ENCODE results near the gene NAA38.
A peak's percentile ranks its signal among the peaks of the same experiment; 100 is the strongest.

Gene NAA38

GRCh38 chr17:7839190-7839875 lies 18.0 kb downstream of the NAA38 start:
- no peak for DNase-seq

DNA sequence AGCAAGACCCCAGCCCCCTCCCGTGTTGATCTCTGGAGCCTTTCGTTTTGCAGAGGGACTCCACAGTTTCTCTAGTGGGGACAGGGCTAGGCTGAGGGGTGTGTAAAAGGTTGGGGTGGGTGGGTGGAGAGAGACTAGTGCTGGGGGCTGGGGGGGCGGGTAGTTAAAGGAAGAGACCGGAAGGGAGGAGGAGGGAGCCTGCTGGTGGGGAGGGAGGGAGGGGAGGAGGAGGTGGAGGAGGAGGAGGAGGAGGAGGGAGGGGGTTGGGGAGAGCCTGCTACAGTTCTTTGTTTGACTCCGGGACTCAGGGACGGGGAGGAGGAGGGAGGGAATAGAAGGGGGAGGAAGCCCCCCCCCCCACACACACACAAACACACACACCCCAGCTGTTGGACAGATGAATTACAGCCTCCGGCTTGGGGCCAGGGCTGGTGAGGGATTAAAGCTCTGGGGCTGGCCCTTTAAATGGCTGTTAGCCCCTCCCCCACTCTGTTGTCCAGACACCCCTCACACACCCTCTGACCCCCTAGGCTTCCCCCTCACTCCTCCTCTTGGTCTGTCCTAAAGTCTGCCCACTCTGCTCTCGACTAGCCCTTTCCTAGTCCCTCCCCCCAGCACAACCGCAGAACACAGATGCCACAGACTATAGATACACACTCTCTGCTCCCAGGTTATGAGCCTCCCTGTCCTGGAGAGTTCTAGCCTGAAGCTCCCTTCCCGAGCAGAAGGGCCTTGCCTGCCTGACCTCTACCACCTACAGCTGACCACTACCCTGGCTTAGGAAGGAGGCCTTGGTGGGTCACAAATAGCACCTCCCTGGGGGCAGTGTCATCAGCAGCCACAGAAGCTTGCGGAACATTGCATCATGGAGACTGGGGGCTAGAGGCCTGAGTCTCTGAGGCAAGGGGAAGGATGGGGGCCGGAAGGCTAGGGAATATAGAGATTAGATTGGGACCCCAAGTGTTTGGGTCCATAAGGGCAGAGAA lies 19.0 kb downstream of the NAA38 start:
- no peak for DNase-seq

GRCh38 chr17:7837408-7838088 lies 19.8 kb downstream of the NAA38 start:
- DNase-seq: no peak

DNA sequence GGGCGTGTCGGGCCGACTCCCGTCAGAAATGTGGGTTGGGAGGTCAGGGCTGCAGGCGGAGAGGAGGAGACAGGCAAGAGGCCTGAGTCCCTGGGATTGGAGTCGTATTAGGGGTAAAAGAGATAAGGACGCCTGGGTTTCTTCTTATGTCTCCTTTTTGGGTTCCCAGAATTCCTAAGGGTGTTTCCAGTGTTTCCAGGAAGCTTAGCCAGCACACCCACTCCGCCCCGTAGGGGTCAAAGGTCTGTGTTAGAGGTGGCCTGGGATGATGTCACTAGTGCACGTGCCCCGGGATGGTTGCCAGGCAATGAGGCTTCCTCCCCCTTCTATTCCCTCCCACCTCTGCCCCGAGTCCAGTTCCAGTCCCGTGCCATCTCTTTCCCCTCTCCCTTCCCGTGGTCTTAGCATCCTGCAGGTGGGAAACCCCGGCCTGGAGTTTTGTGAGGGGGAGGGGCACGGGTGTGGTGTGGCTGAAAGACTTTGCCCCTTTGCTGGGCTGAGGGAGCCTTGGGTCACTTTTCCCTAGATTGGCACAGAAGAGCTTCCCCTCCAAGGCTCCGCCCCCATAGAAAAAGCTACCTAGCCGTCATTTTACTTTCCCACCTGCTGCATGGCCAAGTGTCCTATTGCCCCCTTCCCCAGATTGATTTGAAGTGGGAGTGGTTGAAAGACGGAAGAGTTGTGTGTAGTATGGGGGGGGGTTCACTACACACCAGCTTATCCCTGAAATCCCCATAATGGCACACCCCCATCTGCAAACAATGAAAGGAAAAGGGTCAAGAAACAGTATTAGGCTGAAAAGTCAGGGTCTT lies 20.6 kb downstream of the NAA38 start:
- DNase-seq: no peak

GRCh38 chr17:7835814-7836595 lies 21.4 kb downstream of the NAA38 start:
- DNase-seq: peak; percentile 42 to 70

GRCh38 chr17:7834957-7835813 lies 22.2 kb downstream of the NAA38 start:
- peak; percentile 69 to 96 for DNase-seq

DNA sequence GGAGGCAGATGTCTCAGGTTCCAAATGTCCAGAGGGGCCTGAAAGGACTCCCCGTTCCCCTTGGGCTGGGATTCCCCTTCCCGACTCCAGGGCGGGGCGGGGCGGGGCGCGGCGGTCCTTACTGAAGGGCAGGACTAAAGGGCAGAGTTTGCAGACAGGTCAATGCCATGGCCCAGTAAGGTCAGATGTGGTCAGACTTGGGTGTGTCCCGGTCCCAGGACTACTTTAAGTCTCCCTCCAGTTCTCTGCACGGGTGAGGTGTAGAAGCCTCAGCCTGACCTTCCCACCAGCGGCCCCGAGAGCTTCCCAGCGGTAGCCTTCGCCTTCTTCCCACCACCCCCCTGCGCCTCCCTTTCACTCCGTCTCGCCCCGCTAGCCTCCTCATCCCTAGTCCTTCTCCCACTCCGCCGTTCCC lies 22.8 kb downstream of the NAA38 start:
- no peak for DNase-seq

DNA sequence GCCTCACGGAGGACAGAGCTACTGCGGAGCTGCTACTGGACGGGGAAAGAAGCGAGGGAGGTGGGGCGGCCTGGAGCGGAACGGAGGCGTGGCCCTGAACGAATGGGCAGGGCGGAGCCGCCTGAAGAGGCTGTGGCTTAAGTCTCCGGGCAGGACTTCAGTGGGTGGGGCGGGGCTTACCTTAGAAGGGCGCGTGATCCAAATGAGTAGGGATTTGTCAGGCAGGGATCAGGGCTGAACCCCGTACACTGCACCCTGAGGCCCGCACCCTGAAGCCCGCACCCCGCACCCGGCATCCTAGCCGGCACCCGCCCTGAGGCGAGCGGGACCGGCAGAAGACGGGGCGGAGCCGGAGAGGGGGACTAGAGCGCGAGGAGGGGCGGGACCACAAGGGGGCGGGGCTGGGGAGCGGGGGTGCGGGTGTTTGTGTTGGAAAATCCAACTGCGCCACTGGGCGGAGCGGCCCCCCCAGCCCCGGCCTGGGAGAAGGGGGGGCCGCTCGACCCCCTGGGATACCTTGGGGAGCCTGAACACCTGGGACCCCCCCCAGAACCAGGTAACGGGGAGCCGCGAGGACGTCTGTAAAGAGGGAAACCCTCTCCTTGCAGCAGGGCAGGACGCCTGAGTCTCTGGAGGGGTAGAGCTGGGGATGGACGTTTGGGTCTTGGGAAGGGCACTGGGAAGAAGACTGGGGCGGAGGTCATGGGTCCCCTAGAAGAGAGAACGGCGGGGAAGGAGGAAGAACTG lies 23.4 kb downstream of the NAA38 start, which contains the start of gene KDM6B:
TSS of gene KDM6B (plus strand) at position 423 of the 747 bp plus-strand sequence. CDS start 11,338 bp downstream, outside the sequence.
- DNase-seq: peak in 1 of 2 experiments; percentile 74

DNA sequence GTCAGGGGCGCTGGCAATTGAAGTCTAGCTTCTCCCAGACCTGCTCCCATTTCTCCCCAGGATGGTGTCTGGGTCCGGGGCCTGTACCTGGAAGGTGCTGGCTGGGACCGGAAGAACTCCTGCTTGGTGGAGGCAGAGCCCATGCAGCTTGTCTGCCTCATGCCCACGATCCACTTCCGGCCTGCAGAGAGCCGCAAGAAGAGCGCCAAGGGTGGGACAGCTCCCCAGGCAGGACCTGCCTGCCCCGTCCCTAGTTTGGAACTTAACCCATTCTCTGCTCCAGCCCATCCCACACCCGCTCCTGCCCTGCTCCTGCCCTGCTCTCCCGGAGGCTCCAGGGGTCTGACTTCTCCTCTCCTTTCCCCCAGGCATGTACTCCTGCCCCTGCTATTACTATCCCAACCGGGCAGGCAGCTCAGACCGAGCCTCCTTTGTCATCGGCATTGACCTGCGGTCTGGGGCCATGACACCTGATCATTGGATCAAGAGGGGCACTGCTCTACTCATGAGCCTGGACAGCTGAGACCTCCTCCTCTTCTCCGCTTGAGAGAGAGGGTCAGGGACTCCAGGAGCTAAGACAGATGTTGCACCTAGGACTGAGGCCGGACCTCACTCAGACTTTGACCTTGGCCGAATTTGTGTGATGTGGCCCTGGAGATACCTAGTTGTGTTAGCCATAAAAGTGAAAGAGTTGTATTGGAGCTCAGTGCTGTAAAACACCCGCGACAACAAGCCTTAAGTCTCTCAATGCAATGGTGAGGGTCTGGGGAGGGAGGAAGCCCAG lies 24.2 kb downstream of the NAA38 start:
- DNase-seq: no peak

- DNase-seq: no peak
Measured at GRCh38 chr17:7832431-7832830, 24.9 kb downstream of the NAA38 start.

DNA sequence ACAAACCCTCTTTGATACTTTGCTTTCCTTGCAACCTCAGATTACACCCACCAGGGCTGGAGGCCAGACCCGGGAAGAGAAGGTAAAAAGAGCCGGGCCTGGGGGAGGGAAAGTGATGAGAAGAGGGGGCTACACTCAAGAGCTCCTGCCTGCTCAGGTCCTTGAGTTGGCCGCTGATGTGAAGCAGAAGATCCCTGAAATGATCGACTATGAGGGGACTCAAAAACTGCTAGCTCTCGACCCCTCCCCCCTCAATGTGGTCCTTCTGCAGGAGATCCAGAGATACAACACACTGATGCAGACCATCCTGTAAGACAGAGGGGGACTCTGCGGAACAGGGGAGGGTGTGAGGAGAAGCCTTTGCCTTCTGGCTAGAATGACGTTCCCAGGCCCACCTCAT lies 26.1 kb downstream of the NAA38 start:
- DNase-seq: no peak

GRCh38 chr17:7830616-7831015 lies 26.7 kb downstream of the NAA38 start:
- no peak for DNase-seq

DNA sequence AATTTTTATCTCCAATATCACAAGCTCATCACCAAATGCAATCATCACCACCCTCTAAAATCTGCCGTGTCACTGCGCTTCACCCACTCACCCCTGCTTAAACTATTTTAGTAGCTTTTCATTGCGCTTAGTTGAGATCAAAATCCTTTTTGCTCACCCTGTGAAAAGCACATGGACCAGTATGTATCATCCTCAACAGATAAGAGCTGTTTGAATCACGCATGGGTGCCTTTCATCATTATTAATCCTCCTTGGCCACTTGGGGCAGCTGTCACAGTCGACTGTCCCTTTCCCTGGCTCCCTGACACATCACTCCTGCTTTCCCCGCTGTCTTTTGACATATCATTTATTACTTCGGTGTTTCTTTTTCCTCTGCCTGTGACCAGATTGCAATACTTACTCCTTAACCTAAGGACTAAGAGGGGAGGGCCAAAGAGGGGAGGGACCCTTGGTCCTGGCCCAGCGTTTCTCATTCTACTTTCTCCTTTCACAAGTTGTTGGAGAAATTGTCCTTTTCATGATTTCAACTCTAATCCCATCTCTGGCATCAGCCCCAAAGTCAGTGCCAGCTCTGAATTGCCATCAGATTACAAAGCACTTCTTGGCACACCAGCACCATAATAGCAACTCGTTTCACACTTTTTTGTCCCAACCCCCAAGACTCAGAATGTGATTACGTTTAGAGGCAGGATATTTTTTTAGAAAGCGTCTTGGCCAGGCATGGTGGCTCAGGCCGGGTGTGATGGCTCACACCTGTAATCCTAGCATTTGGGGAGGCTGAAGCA lies 32.0 kb downstream of the NAA38 start:
- peak in 1 of 2 experiments; percentile 48 for DNase-seq

DNA sequence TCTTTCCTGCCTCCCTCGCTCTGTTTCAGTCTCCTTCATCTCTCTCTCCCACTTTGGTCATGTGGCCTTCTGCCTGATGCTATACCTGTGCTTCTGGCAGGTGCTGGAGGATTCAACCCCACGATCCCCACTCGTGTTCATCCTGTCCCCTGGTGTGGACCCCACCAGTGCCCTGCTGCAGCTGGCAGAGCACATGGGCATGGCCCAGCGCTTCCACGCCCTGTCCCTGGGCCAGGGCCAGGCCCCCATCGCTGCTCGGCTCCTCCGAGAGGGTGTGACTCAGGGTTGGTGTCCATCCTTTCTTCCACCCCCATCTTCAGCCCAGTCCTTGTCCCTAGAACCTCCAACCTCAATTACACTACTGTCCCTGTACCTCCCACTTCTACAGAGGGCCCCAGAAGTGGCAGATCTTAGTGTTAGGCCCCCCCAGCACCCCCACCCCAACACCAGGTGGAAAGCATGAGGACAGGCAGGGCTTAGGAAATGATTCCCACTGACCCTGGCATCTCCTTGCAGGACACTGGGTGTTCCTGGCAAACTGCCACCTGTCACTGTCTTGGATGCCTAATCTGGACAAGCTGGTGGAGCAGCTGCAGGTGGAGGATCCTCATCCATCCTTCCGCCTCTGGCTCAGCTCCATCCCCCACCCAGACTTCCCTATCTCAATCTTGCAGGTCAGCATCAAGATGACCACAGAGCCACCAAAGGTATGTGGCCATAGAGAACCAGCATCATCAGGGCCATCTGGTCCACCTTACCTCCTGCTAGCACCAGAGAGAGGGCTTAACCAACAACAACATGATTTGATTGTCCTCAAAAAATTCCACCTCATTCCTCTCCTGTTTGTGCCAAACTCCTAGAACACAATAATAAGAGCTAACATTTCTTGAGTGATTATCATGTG lies 33.1 kb downstream of the NAA38 start:
- DNase-seq: no peak

GRCh38 chr17:7823581-7824001 lies 33.8 kb downstream of the NAA38 start:
- no peak for DNase-seq

DNA sequence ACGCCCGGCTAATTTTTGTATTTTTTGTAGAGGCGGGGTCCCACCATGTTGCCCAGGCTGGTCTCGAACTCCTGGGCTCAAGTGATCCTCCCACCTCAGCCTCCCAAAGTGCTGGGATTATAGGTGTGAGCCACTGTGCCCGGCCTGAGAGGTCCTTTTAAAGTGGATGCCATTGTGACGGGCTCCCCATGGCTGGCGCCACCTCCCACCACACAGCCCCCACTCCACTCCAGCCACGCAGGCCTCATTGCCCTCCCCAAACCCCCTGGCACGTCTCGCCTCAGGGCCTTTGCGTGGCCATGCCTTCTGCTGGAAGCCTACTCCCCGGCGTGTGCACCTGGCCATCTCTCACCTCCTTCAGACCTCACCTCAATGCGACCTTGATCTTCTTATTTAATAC lies 35.2 kb downstream of the NAA38 start:
- DNase-seq: no peak

GRCh38 chr17:7820231-7820630 lies 37.1 kb downstream of the NAA38 start:
- DNase-seq: no peak

Data from cerebellar nuclear complex (tissue), 1 donor.